Measurements from ENCODE around the gene NKD2.

NKD2 gene

DNA sequence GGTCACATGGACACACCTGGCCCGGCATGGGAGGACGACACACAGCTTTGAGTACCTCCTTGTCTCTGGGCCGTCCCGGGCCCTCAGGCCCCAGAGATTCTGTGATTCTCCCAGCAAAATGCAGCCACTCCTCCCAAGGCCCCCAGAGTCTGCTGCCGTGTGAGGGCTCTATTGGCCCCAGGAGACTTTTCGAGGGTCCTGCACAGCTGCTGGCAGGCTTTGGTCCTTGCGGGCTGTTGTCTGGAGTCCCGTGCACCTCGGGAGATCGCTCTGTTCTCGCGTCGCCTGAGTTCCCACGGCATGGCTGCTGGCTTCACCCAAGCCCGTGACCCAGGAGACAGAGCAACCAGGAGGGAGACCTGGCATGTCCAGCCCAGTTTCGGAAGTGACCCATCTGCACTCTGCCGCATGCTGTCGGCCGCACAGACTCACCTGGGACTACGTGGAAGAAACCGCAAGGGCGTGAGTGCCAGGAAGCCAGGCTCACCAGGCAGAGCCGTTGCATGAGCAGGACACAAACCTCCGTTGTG lies 46.8 kb upstream of the NKD2 start:
- TF ChIP-seq SIN3A (IDR thresholded peaks at IDR 0.05; ENCODE audit: borderline replicate concordance, insufficient read depth, low read length) (no peak), TAF1 (IDR thresholded peaks at IDR 0.05; ENCODE audit: borderline replicate concordance, insufficient read depth, low read length) (no peak), FOXP2 (optimal IDR thresholded peaks at IDR 0.05; ENCODE audit: borderline replicate concordance, extremely low read depth, extremely low read length, insufficient read depth) (no peak), POLR2AphosphoS5 (IDR thresholded peaks at IDR 0.05; ENCODE audit: low read depth, low read length) (no peak), REST (IDR thresholded peaks at IDR 0.05; ENCODE audit: insufficient read depth in 1 of 2, low read depth in 2 of 2, low read length in 2 of 2) (no peak)

- no peak for TF ChIP-seq SIN3A (IDR thresholded peaks at IDR 0.05; ENCODE audit: borderline replicate concordance, insufficient read depth, low read length)
- TF ChIP-seq FOXP2 (optimal IDR thresholded peaks at IDR 0.05; ENCODE audit: borderline replicate concordance, extremely low read depth, extremely low read length, insufficient read depth), result no peak
- no peak for TF ChIP-seq TAF1 (IDR thresholded peaks at IDR 0.05; ENCODE audit: borderline replicate concordance, insufficient read depth, low read length)
- no peak for TF ChIP-seq REST (IDR thresholded peaks at IDR 0.05; ENCODE audit: insufficient read depth in 1 of 2, low read depth in 2 of 2, low read length in 2 of 2)
- no peak for TF ChIP-seq POLR2AphosphoS5 (IDR thresholded peaks at IDR 0.05; ENCODE audit: low read depth, low read length)
Measured at GRCh38 chr5:962386-962785, 46.2 kb upstream of the NKD2 start.

- TF ChIP-seq TAF1 (IDR thresholded peaks at IDR 0.05; ENCODE audit: borderline replicate concordance, insufficient read depth, low read length) (no peak), POLR2AphosphoS5 (IDR thresholded peaks at IDR 0.05; ENCODE audit: low read depth, low read length) (no peak), REST (IDR thresholded peaks at IDR 0.05; ENCODE audit: insufficient read depth in 1 of 2, low read depth in 2 of 2, low read length in 2 of 2) (no peak), FOXP2 (optimal IDR thresholded peaks at IDR 0.05; ENCODE audit: borderline replicate concordance, extremely low read depth, extremely low read length, insufficient read depth) (no peak), SIN3A (IDR thresholded peaks at IDR 0.05; ENCODE audit: borderline replicate concordance, insufficient read depth, low read length) (no peak)
Measured at GRCh38 chr5:962801-963200, 45.8 kb upstream of the NKD2 start.

GRCh38 chr5:963310-963672 lies 45.3 kb upstream of the NKD2 start:
- no peak for TF ChIP-seq REST (IDR thresholded peaks at IDR 0.05; ENCODE audit: insufficient read depth in 1 of 2, low read depth in 2 of 2, low read length in 2 of 2)
- no peak for TF ChIP-seq TAF1 (IDR thresholded peaks at IDR 0.05; ENCODE audit: borderline replicate concordance, insufficient read depth, low read length)
- TF ChIP-seq POLR2AphosphoS5 (IDR thresholded peaks at IDR 0.05; ENCODE audit: low read depth, low read length), result no peak
- TF ChIP-seq FOXP2 (optimal IDR thresholded peaks at IDR 0.05; ENCODE audit: borderline replicate concordance, extremely low read depth, extremely low read length, insufficient read depth), result no peak
- no peak for TF ChIP-seq SIN3A (IDR thresholded peaks at IDR 0.05; ENCODE audit: borderline replicate concordance, insufficient read depth, low read length)

Data from PFSK-1 (cell line).